Activated T-helper 1 cell treated with anti-CD3 and anti-CD28 coated beads, Interleukin-12 subunit alpha, Interleukin-12 subunit beta, Interleukin-2, Interleukin-4 antibody, amounts not matched to agents 30 ng/mL and 10 ng/mL and 1 ng/mL, durations not matched to agents 14 hours and 24 hours and 36 hours (primary cell): ENCODE measurements around the gene MCUR1. TPM values are rescaled to one million over a fixed set of nuclear protein-coding genes. Genes with fewer than 3 reads are reported as not detected.
"Not testable (repeated sequence)": the region's sequence is repeated elsewhere in the genome, so short reads cannot be mapped to it uniquely, and the experiment has no call there.

Experiments used
- DNase-seq: peaks from one replicate; pipeline ENCODE4 v3.0.0; 2021; ENCODE audit warnings: low spot score
- H3K27ac Mint-ChIP-seq: one replicate; pipeline ENCODE4 v1.8.0; 2021; ENCODE audit warnings: mild to moderate bottlenecking, mixed read lengths
- H3K27me3 Mint-ChIP-seq: one replicate; pipeline ENCODE4 v1.8.0; 2022; ENCODE audit warnings: mild to moderate bottlenecking, moderate library complexity, mixed read lengths; ENCODE audit not compliant: insufficient read depth
- H3K36me3 Mint-ChIP-seq: one replicate; pipeline ENCODE4 v1.8.0; 2021; ENCODE audit warnings: low read depth, mixed read lengths
- H3K4me1 Mint-ChIP-seq: one replicate; pipeline ENCODE4 v1.8.0; 2021; ENCODE audit warnings: low read depth, mixed read lengths
- H3K4me3 Mint-ChIP-seq: one replicate; pipeline ENCODE4 v1.8.0; 2021; ENCODE audit warnings: mild to moderate bottlenecking, moderate library complexity, mixed read lengths
- H3K9me3 Mint-ChIP-seq: one replicate; pipeline ENCODE4 v1.8.0; 2021; ENCODE audit warnings: mixed read lengths
- intact Hi-C: fragments of 100-400 bp; cut with micrococcal nuclease; formaldehyde crosslinking; loops from one replicate; pipeline ENCODE4 v1.15.1; 2024
- total RNA-seq: library from RNA; stranded (reverse); gene quantifications from 2 replicates; pipeline ENCODE4 v1.2.3, GENCODE V29; 2022

Gene MCUR1
- total RNA-seq, 1 donor from 2014 or later, result 37.8 TPM

DNA sequence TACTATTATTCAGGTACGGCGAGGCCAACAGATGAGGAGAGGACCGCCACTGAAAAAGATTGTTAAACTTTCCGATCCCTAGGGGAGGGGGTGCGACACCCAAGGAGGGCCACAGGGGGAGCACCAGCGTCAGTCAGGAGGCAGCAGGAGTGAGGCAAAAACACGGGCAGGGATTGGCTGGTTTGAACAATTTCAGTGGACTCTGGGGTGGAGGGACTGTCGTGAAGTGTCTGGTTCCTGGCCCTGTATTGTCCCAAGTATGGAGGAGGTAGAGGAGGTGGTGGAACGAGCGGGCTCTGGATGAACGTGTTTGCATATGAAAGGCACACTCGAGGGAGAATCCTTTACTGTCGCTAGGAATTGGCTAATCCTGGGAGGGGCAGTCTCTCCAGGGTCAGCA, 32.5 kb upstream of the MCUR1 start:
- H3K27me3 Mint-ChIP-seq, result peaks cover 7% of the 10 kb centered on the region
- intact Hi-C loops, result no loop called here
- H3K4me1 Mint-ChIP-seq, result no peaks in the 10 kb centered on the region
- no peak overlapping the region for H3K27ac Mint-ChIP-seq
- DNase-seq, result no peak
- H3K9me3 Mint-ChIP-seq, result no peaks in the 10 kb centered on the region
- no peak overlapping the region for H3K4me3 Mint-ChIP-seq
- no peaks in the 10 kb centered on the region for H3K36me3 Mint-ChIP-seq

DNA sequence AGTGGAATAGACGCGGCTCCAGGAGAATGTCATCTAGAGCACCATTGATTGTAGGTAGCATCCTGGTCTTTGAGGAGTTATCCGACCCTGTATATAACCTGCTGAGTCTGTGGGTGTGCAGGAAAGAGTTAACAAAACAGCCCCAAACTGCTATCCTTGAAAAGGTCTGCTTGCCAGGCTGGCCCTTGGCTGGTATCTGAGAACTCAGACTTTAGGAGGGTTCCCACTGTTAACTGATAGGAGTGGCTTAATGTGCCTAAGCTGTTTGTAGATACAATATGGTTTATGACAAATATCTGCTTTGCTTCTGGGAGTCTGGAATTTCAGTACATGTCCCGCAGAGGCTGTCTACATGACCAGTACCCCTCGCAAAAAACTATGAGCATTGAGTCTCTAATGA, 27.6 kb upstream of the MCUR1 start:
- DNase-seq, result no peak
- no peak overlapping the region for H3K27ac Mint-ChIP-seq
- no peaks in the 10 kb centered on the region for H3K36me3 Mint-ChIP-seq
- H3K9me3 Mint-ChIP-seq, result no peaks in the 10 kb centered on the region
- H3K4me1 Mint-ChIP-seq, result no peaks in the 10 kb centered on the region
- peaks cover 3% of the 10 kb centered on the region for H3K27me3 Mint-ChIP-seq
- H3K4me3 Mint-ChIP-seq, result no peak overlapping the region
- intact Hi-C loops, result no loop called here

DNA sequence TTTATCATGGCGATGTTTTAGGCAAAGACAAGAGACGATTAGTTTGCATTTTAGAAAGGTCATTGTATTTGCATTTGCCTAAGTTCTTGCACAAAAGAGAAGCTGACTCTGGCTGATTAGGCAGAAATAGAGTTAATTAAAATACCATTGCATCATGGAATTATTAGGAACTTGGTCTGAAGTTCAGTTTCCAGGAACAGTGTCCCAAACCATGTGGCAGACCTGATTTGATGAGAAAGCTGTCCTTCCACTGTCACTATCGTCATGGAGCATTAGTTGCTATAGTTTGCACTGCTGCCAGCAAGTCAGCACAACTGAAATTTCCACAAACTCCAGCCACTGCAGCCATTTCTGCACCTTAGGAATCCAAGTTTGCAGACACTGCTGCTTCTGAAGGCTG, 24.3 kb upstream of the MCUR1 start:
- no peak overlapping the region for H3K4me3 Mint-ChIP-seq

DNA sequence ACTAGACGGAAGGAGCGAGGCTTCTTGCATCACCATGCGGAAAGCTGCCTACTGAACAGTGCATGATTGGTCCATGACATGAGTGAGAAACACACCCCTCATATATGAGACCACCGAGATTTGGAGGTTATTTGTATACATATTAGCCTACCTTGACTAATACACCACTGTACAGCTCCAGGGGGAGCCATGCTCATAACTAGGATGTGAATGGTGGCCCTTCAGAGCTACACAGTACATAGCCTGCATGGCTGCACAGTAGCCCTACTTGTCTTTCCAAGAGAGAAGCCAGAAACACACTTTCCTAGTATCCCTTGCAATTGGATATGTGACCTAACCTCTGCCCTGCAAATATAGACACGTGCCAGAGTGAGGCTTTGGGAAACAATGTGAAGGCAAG, 21.8 kb upstream of the MCUR1 start:
- Mint-ChIP-seq H3K4me3 (no peak overlapping the region), H3K4me1 (no peaks in the 10 kb centered on the region), H3K27ac (no peak overlapping the region), H3K27me3 (peaks cover 11% of the 10 kb centered on the region), H3K9me3 (peaks cover 3% of the 10 kb centered on the region), H3K36me3 (no peaks in the 10 kb centered on the region)
- intact Hi-C loops, result no loop called here
- DNase-seq, result no peak

More for the DNA sequence above, 24.3 kb upstream of the MCUR1 start:
- Mint-ChIP-seq H3K27ac (no peak overlapping the region), H3K36me3 (no peaks in the 10 kb centered on the region), H3K9me3 (peaks cover under 1% of the 10 kb centered on the region), H3K4me1 (no peaks in the 10 kb centered on the region), H3K27me3 (peaks cover 11% of the 10 kb centered on the region)
- no peak for DNase-seq
- intact Hi-C loops, result no loop called here

DNA sequence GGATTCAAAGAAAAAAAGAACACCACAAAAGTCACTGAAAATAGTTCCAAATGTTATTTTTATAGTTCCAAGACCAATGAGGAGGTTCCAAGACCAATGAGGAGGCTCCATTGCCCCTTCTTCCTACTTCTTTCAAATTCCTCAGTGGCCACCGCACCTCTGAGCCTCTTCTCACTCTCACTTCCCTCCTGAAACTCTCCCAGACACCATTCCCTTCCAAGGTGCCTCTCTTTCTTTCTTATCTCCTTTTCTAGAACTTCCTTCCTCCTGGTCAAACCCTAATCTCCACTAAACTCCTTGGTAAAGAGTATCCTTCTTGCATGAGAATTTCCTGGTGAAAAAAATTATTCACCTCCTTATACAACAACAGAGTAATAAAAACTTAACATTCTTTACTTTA, 20.4 kb upstream of the MCUR1 start:
- Mint-ChIP-seq H3K27me3 (peaks cover 11% of the 10 kb centered on the region), H3K4me1 (no peaks in the 10 kb centered on the region), H3K4me3 (no peak overlapping the region), H3K9me3 (peaks cover 3% of the 10 kb centered on the region), H3K27ac (no peak overlapping the region), H3K36me3 (no peaks in the 10 kb centered on the region)
- intact Hi-C loops, result no loop called here
- no peak for DNase-seq

DNA sequence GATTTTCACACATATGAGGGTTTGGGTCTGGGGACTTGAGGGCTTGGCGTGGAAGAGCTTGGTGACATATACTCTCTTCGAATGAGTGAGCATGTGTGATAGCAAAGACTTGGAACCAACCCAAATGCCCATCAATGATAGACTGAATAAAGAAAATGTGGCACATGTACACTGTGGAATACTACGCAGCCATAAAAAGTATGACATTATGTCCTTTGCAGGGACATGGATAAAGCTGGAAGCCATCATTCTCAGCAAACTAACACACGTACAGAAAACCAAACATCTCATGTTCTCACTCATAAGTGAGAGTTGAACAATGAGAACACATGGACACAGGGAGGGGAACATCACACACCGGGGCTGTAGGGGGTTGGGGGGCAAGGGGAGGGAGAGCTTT, 19.7 kb upstream of the MCUR1 start:
- H3K9me3 Mint-ChIP-seq, result not testable (repeated sequence)

DNA sequence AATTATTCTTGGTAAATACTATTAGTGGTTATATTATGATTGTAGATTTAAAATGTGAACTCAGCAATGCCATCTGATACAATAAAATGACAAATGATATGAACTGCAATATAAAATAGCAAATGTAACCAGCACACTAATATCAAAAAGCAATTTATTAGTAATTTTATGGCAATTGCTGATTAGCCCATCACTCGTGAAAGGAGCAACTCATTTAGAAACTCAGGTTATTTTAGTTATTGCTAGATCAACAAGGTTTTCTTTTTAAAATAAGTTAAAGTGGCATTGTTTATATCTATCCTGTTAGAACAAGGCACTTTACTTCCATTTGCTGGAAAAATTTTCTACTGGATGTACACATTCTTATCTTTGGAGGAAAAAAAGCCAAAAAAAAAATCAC, 18.4 kb upstream of the MCUR1 start:
- H3K4me1 Mint-ChIP-seq, result no peaks in the 10 kb centered on the region
- H3K9me3 Mint-ChIP-seq, result peaks cover 7% of the 10 kb centered on the region
- no peak for DNase-seq
- no peaks in the 10 kb centered on the region for H3K36me3 Mint-ChIP-seq
- H3K27me3 Mint-ChIP-seq, result peaks cover 14% of the 10 kb centered on the region
- intact Hi-C loops, result no loop called here
- no peak overlapping the region for H3K27ac Mint-ChIP-seq
- no peak overlapping the region for H3K4me3 Mint-ChIP-seq

More for the DNA sequence above, 19.7 kb upstream of the MCUR1 start:
- H3K27ac Mint-ChIP-seq, DNase-seq, H3K4me1 Mint-ChIP-seq, intact Hi-C loops, H3K4me3 Mint-ChIP-seq, H3K36me3 Mint-ChIP-seq: not testable (repeated sequence)
- peaks cover 11% of the 10 kb centered on the region for H3K27me3 Mint-ChIP-seq

DNA sequence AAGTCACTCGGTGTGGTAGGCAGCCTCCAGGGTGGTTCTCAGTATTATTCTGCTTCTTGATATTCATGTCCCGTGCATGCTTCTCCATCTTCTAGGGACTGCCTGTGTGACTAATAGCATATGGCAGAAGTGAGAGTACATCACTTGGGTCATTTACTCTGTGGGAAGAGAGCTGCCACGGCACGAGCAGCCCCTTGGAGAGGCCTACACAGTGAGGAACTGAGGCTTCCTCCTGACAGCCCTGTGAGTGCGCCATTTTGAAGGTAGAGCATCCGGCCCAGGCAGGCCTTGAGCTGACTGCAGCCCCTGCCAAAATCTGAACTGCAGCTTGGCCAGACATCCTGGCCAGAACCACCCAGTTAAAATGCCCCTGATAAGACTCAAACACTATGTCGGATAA, 17.3 kb upstream of the MCUR1 start:
- Mint-ChIP-seq H3K4me1 (peaks cover 5% of the 10 kb centered on the region), H3K9me3 (peaks cover 7% of the 10 kb centered on the region), H3K27ac (no peak overlapping the region), H3K36me3 (no peaks in the 10 kb centered on the region), H3K27me3 (peaks cover 14% of the 10 kb centered on the region), H3K4me3 (no peak overlapping the region)
- intact Hi-C loops, result no loop called here
- no peak for DNase-seq

DNA sequence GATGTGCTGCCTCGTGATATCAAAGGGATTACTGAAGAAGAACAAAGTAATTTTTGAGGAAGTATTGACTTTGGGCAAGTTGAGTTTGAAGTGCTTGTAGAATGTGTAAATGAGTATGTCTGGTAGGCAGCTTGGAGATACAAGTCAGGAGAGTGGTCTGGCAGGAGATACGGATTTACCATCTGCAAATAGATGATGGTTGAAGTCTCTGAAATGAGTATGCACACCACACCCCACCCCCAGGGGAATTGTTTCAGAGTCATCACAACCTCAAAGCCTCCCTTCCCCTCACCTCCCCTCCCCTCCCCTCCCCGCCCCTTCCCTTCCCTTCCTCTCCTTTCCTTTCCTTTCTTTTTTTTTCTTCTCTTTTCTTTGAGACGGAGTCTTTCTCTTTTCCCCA, 16.4 kb upstream of the MCUR1 start:
- no peak overlapping the region for H3K27ac Mint-ChIP-seq
- no peak overlapping the region for H3K4me3 Mint-ChIP-seq
- H3K27me3 Mint-ChIP-seq, result peaks cover 12% of the 10 kb centered on the region
- intact Hi-C loops, result no loop called here
- H3K4me1 Mint-ChIP-seq, result peaks cover 5% of the 10 kb centered on the region
- DNase-seq, result no peak
- H3K36me3 Mint-ChIP-seq, result no peaks in the 10 kb centered on the region
- H3K9me3 Mint-ChIP-seq, result peaks cover 7% of the 10 kb centered on the region

DNA sequence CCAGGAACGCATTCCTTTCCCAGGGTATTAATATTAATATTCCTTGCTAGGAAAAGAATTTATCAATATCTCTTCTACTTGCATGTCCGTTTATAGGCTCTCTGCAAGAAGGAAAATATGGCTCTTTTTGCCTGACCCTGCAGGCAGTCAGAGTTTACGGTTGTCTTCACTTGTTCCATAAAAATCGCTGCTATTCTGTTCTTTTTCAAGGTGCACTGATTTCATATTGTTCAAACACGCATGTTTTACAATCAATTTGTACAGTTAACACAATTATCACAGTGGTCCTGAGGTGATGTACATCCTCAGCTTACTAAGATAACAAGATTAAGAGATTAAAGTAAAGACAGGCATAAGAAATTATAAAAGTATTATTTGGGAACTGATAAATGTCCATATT, 15.1 kb upstream of the MCUR1 start:
- DNase-seq, intact Hi-C loops, H3K27me3 Mint-ChIP-seq, H3K36me3 Mint-ChIP-seq, H3K4me1 Mint-ChIP-seq, H3K27ac Mint-ChIP-seq, H3K9me3 Mint-ChIP-seq, H3K4me3 Mint-ChIP-seq: not testable (repeated sequence)

DNA sequence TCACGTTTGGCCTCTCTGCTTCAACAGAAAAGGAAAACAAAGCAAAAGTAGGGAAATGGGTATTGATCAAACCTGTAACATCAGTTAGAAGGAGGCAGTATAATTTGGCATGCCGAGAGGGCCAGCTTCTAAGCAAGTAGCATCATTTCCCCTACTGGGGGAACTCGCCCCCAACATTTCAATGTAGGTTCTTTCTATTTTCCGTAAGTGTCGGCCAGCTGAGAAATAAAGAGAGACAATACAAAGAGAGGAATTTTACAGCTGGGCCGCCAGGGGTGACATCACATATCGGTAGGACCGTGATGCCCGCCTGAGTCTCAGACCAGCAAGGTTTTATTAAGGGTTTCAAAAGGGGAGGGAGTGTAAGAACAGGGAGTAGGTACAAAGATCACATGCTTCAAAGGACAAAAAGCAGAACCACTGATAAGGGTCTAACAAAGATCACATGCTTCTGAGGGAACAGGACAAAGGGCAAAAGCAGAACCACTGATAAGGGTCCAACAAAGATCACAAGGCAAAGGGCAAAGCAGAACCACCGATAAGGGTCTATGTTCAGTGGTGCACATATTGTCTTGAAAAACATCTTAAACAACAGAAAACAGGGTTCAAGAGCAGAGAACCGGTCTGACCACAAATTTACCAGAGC, 14.4 kb upstream of the MCUR1 start:
- H3K36me3 Mint-ChIP-seq, DNase-seq, H3K4me1 Mint-ChIP-seq, H3K4me3 Mint-ChIP-seq, intact Hi-C loops, H3K9me3 Mint-ChIP-seq, H3K27me3 Mint-ChIP-seq, H3K27ac Mint-ChIP-seq: not testable (repeated sequence)

DNA sequence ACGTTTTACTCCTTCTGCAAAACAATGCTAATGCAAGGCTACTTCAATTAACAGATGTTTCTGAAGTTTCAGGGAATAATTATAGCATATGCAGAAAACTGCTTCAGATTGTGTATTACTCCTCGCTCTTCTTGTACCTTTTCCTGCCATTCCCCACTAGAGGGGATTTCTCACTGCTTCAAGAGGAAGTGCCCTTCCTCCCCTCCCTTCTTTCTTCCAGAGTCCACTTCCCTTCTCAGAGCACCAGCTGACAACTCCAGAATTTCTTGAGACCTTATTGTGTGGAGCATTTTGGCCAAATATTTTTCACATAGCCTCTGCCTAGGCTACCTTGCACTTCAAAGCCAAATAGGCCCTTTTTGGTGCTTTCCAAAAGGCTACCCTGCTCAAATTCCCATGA, 12.7 kb upstream of the MCUR1 start:
- H3K4me1 Mint-ChIP-seq, result peaks cover 5% of the 10 kb centered on the region
- intact Hi-C loops, result no loop called here
- no peak overlapping the region for H3K27ac Mint-ChIP-seq
- H3K9me3 Mint-ChIP-seq, result peaks cover 4% of the 10 kb centered on the region
- peaks cover 5% of the 10 kb centered on the region for H3K27me3 Mint-ChIP-seq
- no peak overlapping the region for H3K4me3 Mint-ChIP-seq
- no peak for DNase-seq
- H3K36me3 Mint-ChIP-seq, result no peaks in the 10 kb centered on the region

DNA sequence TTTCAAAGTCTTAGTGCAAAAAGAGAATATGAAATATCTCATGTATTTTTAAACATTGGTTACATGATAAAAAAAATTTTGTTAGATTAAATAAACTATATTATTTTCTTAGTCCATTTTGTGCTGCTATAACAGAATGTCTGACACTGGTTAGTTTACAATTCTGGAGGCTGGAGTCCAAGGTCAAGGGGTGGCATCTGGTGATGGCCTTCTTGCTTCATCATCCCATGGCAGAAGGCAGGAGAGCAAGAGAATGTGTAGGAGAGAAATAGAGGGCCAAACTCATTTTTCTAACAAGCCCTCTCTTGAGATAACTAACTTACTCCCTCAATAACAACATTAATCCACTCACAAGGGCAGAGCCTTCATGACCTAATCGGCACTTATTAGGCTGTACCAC, 11.5 kb upstream of the MCUR1 start:
- no peaks in the 10 kb centered on the region for H3K36me3 Mint-ChIP-seq
- H3K27me3 Mint-ChIP-seq, result peaks cover 7% of the 10 kb centered on the region
- H3K27ac Mint-ChIP-seq, result no peak overlapping the region
- peaks cover 4% of the 10 kb centered on the region for H3K9me3 Mint-ChIP-seq
- intact Hi-C loops, result no loop called here
- peaks cover 5% of the 10 kb centered on the region for H3K4me1 Mint-ChIP-seq
- no peak for DNase-seq
- no peak overlapping the region for H3K4me3 Mint-ChIP-seq

DNA sequence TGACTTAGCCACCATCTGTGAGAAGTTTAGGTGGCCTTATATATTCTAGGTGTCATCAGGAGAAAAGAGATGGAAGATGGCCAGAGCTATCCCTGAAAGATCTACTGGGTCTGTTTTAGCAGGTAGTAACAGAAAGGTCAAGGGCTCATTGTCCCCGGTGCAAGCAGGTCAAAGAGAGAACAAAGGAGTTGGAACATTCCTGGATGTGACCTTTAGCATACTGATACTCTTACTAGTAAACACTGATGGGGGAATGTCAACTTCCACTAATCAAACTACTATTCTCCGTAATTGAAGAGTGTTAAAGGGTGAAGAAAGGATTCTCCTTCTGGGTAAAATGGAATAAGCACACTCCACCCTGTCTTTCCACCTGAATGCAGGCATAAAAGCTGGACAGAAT, 4.0 kb upstream of the MCUR1 start:
- H3K36me3 Mint-ChIP-seq, result peaks cover 1% of the 10 kb centered on the region
- no peak overlapping the region for H3K4me3 Mint-ChIP-seq
- H3K27me3 Mint-ChIP-seq, result peaks cover 11% of the 10 kb centered on the region
- H3K27ac Mint-ChIP-seq, result no peak overlapping the region
- no peaks in the 10 kb centered on the region for H3K9me3 Mint-ChIP-seq
- intact Hi-C loops, result loop anchor here (10.0 kb wide), 1 partner anchor 1426 kb away; the partner anchor contains the start of gene JARID2
- no peak for DNase-seq
- peaks cover 9% of the 10 kb centered on the region for H3K4me1 Mint-ChIP-seq
